HG03439 (cell line): ENCODE data around the gene KCTD2.
"Not testable (repeated sequence)": the region's sequence is repeated elsewhere in the genome, so short reads cannot be mapped to it uniquely, and the experiment has no call there.

Experiments
- ATAC-seq: cut with Tn5 transposase; IDR thresholded peaks from one replicate; pipeline ENCODE4 v1.9.1; 2021; ENCODE audit warnings: mild to moderate bottlenecking, moderate library complexity; ENCODE audit not compliant: unreplicated experiment

Gene KCTD2

GRCh38 chr17:75049057-75049456 is 2.0 kb downstream of the KCTD2 start:
- ATAC-seq: no peak

GRCh38 chr17:75049706-75050105 is 2.7 kb downstream of the KCTD2 start:
- ATAC-seq: no peak

GRCh38 chr17:75051941-75052340 is 4.9 kb downstream of the KCTD2 start:
- ATAC-seq: no peak

- no peak for ATAC-seq
Measured at GRCh38 chr17:75059369-75060345, 12.6 kb downstream of the KCTD2 start.

- ATAC-seq: no peak
Measured at GRCh38 chr17:75060434-75061054, 13.5 kb downstream of the KCTD2 start.

- no peak for ATAC-seq
Measured at GRCh38 chr17:75061055-75061438, 14.0 kb downstream of the KCTD2 start.

GRCh38 chr17:75061618-75062017 is 14.6 kb downstream of the KCTD2 start:
- ATAC-seq: no peak

- no peak for ATAC-seq
Measured at GRCh38 chr17:75063201-75063600, 16.2 kb downstream of the KCTD2 start.

GRCh38 chr17:75063626-75064025 is 16.6 kb downstream of the KCTD2 start:
- no peak for ATAC-seq

GRCh38 chr17:75064040-75064439 is 17.0 kb downstream of the KCTD2 start:
- ATAC-seq: no peak

- ATAC-seq: no peak
Measured at GRCh38 chr17:75064460-75064859, 17.4 kb downstream of the KCTD2 start.

GRCh38 chr17:75064867-75065561 is 18.0 kb downstream of the KCTD2 start:
- no peak for ATAC-seq

- ATAC-seq: no peak
Measured at GRCh38 chr17:75065562-75066151, 18.6 kb downstream of the KCTD2 start.

- ATAC-seq: no peak
Measured at GRCh38 chr17:75067856-75068255, 20.8 kb downstream of the KCTD2 start.

- no peak for ATAC-seq
Measured at GRCh38 chr17:75068750-75069149, 21.7 kb downstream of the KCTD2 start.

GRCh38 chr17:75069783-75070182 is 22.8 kb downstream of the KCTD2 start:
- ATAC-seq: no peak

- not testable (repeated sequence) for ATAC-seq
Measured at GRCh38 chr17:75071478-75072271, 24.6 kb downstream of the KCTD2 start.

GRCh38 chr17:75072909-75073308 is 25.9 kb downstream of the KCTD2 start:
- ATAC-seq: not testable (repeated sequence)

- ATAC-seq: no peak
Measured at GRCh38 chr17:75073618-75074047, 26.6 kb downstream of the KCTD2 start.

- no peak for ATAC-seq
Measured at GRCh38 chr17:75074532-75074931, 27.5 kb downstream of the KCTD2 start.
